Mammary epithelial cell (primary cell): Measurements from ENCODE around the gene MAU2.

Experiments
- EZH2 ChIP-seq: IDR thresholded peaks from 2 replicates; pipeline ENCODE4 v1.6.1; 2012; ENCODE audit warnings: low read length, inconsistent platforms, borderline replicate concordance
- TF ChIP-seq, protein P1 (sequence below), 2 donors: IDR thresholded peaks in 1 of 2; conservative IDR thresholded peaks in 1 of 2; 2 replicates each; pipeline ENCODE4 v1.5.1; 2011 to 2012; ENCODE audit warnings: inconsistent platforms in 2 of 2, low read length in 2 of 2, mild to moderate bottlenecking in 2 of 2, control low read depth in 1 of 2, low read depth in 1 of 2; ENCODE audit not compliant: insufficient read depth in 1 of 2; ENCODE audit errors: extremely low read depth in 1 of 2

DNA sequence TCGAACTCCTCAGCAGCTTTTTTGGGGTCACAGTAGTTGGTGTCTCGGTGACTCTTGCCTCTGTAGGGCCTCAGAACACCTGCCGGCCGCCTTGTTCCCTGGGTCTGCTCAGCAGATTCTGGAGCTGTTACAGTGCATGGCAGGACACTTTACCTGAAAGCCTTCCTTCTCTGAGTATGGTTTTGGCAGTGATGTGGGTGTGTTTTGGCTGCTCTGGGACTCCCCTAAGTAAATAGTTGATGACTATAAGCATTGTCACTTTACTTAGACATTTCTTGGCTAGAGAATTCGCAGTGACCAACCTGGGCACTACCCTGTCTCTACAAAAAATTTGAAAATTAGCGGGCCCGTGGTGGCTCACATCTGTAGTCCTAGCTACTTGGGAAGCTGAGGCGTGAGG lies 7.0 kb downstream of the MAU2 start:
- TF ChIP-seq, protein P1, sequence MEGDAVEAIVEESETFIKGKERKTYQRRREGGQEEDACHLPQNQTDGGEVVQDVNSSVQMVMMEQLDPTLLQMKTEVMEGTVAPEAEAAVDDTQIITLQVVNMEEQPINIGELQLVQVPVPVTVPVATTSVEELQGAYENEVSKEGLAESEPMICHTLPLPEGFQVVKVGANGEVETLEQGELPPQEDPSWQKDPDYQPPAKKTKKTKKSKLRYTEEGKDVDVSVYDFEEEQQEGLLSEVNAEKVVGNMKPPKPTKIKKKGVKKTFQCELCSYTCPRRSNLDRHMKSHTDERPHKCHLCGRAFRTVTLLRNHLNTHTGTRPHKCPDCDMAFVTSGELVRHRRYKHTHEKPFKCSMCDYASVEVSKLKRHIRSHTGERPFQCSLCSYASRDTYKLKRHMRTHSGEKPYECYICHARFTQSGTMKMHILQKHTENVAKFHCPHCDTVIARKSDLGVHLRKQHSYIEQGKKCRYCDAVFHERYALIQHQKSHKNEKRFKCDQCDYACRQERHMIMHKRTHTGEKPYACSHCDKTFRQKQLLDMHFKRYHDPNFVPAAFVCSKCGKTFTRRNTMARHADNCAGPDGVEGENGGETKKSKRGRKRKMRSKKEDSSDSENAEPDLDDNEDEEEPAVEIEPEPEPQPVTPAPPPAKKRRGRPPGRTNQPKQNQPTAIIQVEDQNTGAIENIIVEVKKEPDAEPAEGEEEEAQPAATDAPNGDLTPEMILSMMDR (conservative IDR thresholded peaks at IDR 0.05 in 1 of 2, IDR thresholded peaks at IDR 0.05 in 1 of 2; ENCODE audit: extremely low read depth in 1 of 2, insufficient read depth in 1 of 2, low read depth in 1 of 2, low read length in 2 of 2), result no peak
- TF ChIP-seq EZH2, result no peak
